H1 (cell line): Measurements from ENCODE around the gene TMEM117. TPM values are rescaled to one million over a fixed set of nuclear protein-coding genes. Genes with fewer than 3 reads are reported as not detected.

Experiments used
- CTCF ChIA-PET: fragments of 300-600 bp; sonication (Branson Sonifier 250); formaldehyde crosslinking; loops from one replicate; lab custom pipeline; 2021; ENCODE audit not compliant: partially characterized antibody; lab: Charles Lee
- POLR2A ChIA-PET: fragments of 300-600 bp; sonication (Branson Sonifier 250); formaldehyde crosslinking; loops from one replicate; lab custom pipeline; 2021; ENCODE audit warnings: inconsistent platforms; ENCODE audit not compliant: partially characterized antibody; lab: Charles Lee
- DNase-seq, 2 experiments: peaks; one replicate each; pipeline versions ENCODE4 v3.0.0 to v3.0.0-alpha.2; 2010 to 2022; ENCODE audit warnings: low spot score in 2 of 2, low read depth in 1 of 2, mixed read lengths in 1 of 2
- FAIRE-seq: peaks from 2 replicates; lab custom pipeline; 2011; peaks lifted over from hg19 to GRCh38; lab: Jason Lieb, UNC
- H2AFZ ChIP-seq: 2 replicates; pipeline ENCODE4 v1.8.1; 2012; ENCODE audit warnings: low read length, inconsistent platforms
- H2AK5ac ChIP-seq: 2 replicates; pipeline ENCODE4 v1.6.1; 2013; ENCODE audit warnings: low read depth, low read length
- H2BK120ac ChIP-seq: replicated peaks from 2 replicates; pipeline ENCODE3; 2013; ENCODE audit warnings: low read depth, low read length, inconsistent platforms
- H2BK12ac ChIP-seq: 2 replicates; pipeline ENCODE4 v1.6.1; 2013; ENCODE audit warnings: low read depth, low read length
- H2BK15ac ChIP-seq: 2 replicates; pipeline ENCODE4 v1.6.1; 2013; ENCODE audit warnings: low read length
- H2BK20ac ChIP-seq: 2 replicates; pipeline ENCODE4 v1.6.1; 2013; ENCODE audit warnings: low read length
- H2BK5ac ChIP-seq: 2 replicates; pipeline ENCODE4 v1.6.1; 2013; ENCODE audit warnings: low read depth, low read length
- H3K14ac ChIP-seq: 2 replicates; pipeline ENCODE4 v1.6.1; 2013; ENCODE audit warnings: inconsistent platforms; ENCODE audit not compliant: insufficient read length
- H3K18ac ChIP-seq: 2 replicates; pipeline ENCODE4 v1.6.1; 2013; ENCODE audit warnings: low read length; ENCODE audit errors: extremely low read depth
- H3K23ac ChIP-seq: 2 replicates; pipeline ENCODE4 v1.6.1; 2013; ENCODE audit warnings: inconsistent platforms; ENCODE audit not compliant: insufficient read length
- H3K23me2 ChIP-seq: 2 replicates; pipeline ENCODE4 v1.6.1; 2013; ENCODE audit warnings: low read depth, low read length
- H3K27ac ChIP-seq: 2 replicates; pipeline ENCODE4 v1.6.1; 2011; ENCODE audit warnings: low read depth, low read length, inconsistent platforms
- H3K27me3 ChIP-seq, 4 experiments: replicated peaks in 1 of 4; 1 replicate in 1 of 4; 2 replicates in 3 of 4; pipeline versions ENCODE4 v1.6.1 to v1.8.1; 2011 to 2013; ENCODE audit warnings: low read length in 3 of 4, mild to moderate bottlenecking in 3 of 4, inconsistent platforms in 2 of 4, mixed read lengths in 2 of 4, moderate library complexity in 1 of 4; ENCODE audit not compliant: control insufficient read depth in 3 of 4, insufficient read depth in 3 of 4; ENCODE audit errors: extremely low read depth in 1 of 4
- H3K36me3 ChIP-seq, 4 experiments: 2 replicates each; pipeline versions ENCODE4 v1.6.1 to v1.8.1; 2011 to 2013; ENCODE audit warnings: mild to moderate bottlenecking in 4 of 4, low read length in 3 of 4, moderate library complexity in 2 of 4, control low read depth in 1 of 4, inconsistent platforms in 1 of 4; ENCODE audit not compliant: insufficient read depth in 4 of 4, control insufficient read depth in 2 of 4
- H3K4ac ChIP-seq: replicated peaks from 2 replicates; pipeline ENCODE3; 2013; ENCODE audit warnings: low read length, low read depth, mixed read lengths, inconsistent platforms; ENCODE audit not compliant: insufficient read length
- H3K4me1 ChIP-seq, 4 experiments: replicated peaks in 1 of 4; 1 replicate in 1 of 4; 2 replicates in 3 of 4; pipeline versions ENCODE4 v1.6.1 to v1.8.1; 2011 to 2013; ENCODE audit warnings: low read length in 3 of 4, inconsistent platforms in 2 of 4, mixed read lengths in 1 of 4; ENCODE audit not compliant: insufficient read depth in 4 of 4, control insufficient read depth in 3 of 4
- H3K4me2 ChIP-seq, 2 experiments: 2 replicates each; pipeline versions ENCODE4 v1.6.1 to v1.8.1; 2011 to 2013; ENCODE audit warnings: low read depth in 2 of 2, low read length in 2 of 2, control low read depth in 1 of 2, inconsistent platforms in 1 of 2, mild to moderate bottlenecking in 1 of 2; ENCODE audit not compliant: insufficient read depth in 1 of 2
- H3K4me3 ChIP-seq, 4 experiments: fragments of 200-600, 300-600 bp in 1 of 4; sonication (generic), shearing (Covaris generic), sonication (Bioruptor Twin) in 1 of 4; 2 replicates each; pipeline versions ENCODE4 v1.5.1 to v1.8.1; 2011 to 2016; ENCODE audit warnings: low read length in 4 of 4, low read depth in 3 of 4, control low read depth in 2 of 4, inconsistent platforms in 2 of 4, mild to moderate bottlenecking in 2 of 4, mixed read lengths in 1 of 4, moderate library complexity in 1 of 4; ENCODE audit not compliant: insufficient read depth in 2 of 4; ENCODE audit errors: extremely low read depth in 1 of 4
- H3K56ac ChIP-seq: replicated peaks from 2 replicates; pipeline ENCODE3; 2013; ENCODE audit warnings: low read depth, mild to moderate bottlenecking, mixed read lengths, low read length, inconsistent platforms; ENCODE audit not compliant: insufficient read length
- H3K79me1 ChIP-seq: 2 replicates; pipeline ENCODE4 v1.6.1; 2013; ENCODE audit warnings: low read depth, low read length, control low read depth
- H3K79me2 ChIP-seq, 2 experiments: 2 replicates each; pipeline versions ENCODE4 v1.6.1 to v1.8.1; 2012 to 2013; ENCODE audit warnings: low read length in 2 of 2, mild to moderate bottlenecking in 2 of 2, inconsistent platforms in 1 of 2; ENCODE audit not compliant: insufficient read depth in 2 of 2, control insufficient read depth in 1 of 2
- H3K9ac ChIP-seq, 4 experiments: replicated peaks in 1 of 4; 1 replicate in 1 of 4; 2 replicates in 3 of 4; pipeline versions ENCODE4 v1.6.1 to v1.8.1; 2011 to 2013; ENCODE audit warnings: low read depth in 3 of 4, low read length in 3 of 4, control low read depth in 2 of 4, mild to moderate bottlenecking in 2 of 4, moderate library complexity in 2 of 4, inconsistent platforms in 1 of 4; ENCODE audit errors: extremely low read depth in 1 of 4
- H3K9me3 ChIP-seq, 2 experiments: 2 replicates each; pipeline versions ENCODE4 v1.6.1 to v1.8.1; 2012 to 2013; ENCODE audit warnings: mild to moderate bottlenecking in 2 of 2, moderate library complexity in 2 of 2, control low read depth in 1 of 2, inconsistent platforms in 1 of 2, low read depth in 1 of 2, low read length in 1 of 2, mixed read lengths in 1 of 2; ENCODE audit not compliant: insufficient read depth in 2 of 2
- H4K20me1 ChIP-seq, 2 experiments: replicated peaks in 1 of 2; 2 replicates each; pipeline versions ENCODE3 to v1.8.1; 2011 to 2013; ENCODE audit warnings: inconsistent platforms in 2 of 2, low read length in 2 of 2, mild to moderate bottlenecking in 1 of 2; ENCODE audit not compliant: insufficient read depth in 2 of 2, control insufficient read depth in 1 of 2
- H4K5ac ChIP-seq: 2 replicates; pipeline ENCODE4 v1.6.1; 2013; ENCODE audit warnings: low read length, low read depth, mixed read lengths, inconsistent platforms; ENCODE audit not compliant: insufficient read length
- H4K8ac ChIP-seq: 2 replicates; pipeline ENCODE4 v1.8.0; 2013; ENCODE audit warnings: mild to moderate bottlenecking, moderate library complexity, low read length, inconsistent platforms; ENCODE audit not compliant: insufficient read depth; ENCODE audit errors: extremely low read depth
- H4K91ac ChIP-seq: replicated peaks from 2 replicates; pipeline ENCODE3; 2013; ENCODE audit warnings: low read length, mixed read lengths, inconsistent platforms; ENCODE audit not compliant: insufficient read length
- ATF3 ChIP-seq: IDR thresholded peaks from 2 replicates; pipeline ENCODE4 v1.6.1; 2011; ENCODE audit warnings: low read depth, mild to moderate bottlenecking, low read length; ENCODE audit not compliant: insufficient read depth
- CHD2 ChIP-seq: IDR thresholded peaks from 2 replicates; pipeline ENCODE4 v1.6.1; 2012; ENCODE audit warnings: low read length, improper control_type of control experiment
- E2F6 ChIP-seq: IDR thresholded peaks from 2 replicates; pipeline ENCODE4 v1.6.1; 2012; ENCODE audit warnings: inconsistent platforms
- EP300 ChIP-seq, 2 experiments: IDR thresholded peaks; 1 replicate in 1 of 2; 2 replicates in 1 of 2; pipeline ENCODE4 v1.6.1; 2011 to 2012; ENCODE audit warnings: low read depth in 2 of 2, low read length in 2 of 2, mild to moderate bottlenecking in 2 of 2, borderline replicate concordance in 1 of 2, inconsistent platforms in 1 of 2, moderate library complexity in 1 of 2
- HDAC2 ChIP-seq, 2 experiments: fragments of 300-600 bp in 1 of 2; sonication (generic) in 1 of 2; IDR thresholded peaks; 2 replicates each; pipeline ENCODE4 v1.6.1; 2011 to 2012; ENCODE audit warnings: low read depth in 2 of 2, low read length in 2 of 2, mild to moderate bottlenecking in 2 of 2, moderate library complexity in 2 of 2, borderline replicate concordance in 1 of 2, inconsistent platforms in 1 of 2
- JUN ChIP-seq: IDR thresholded peaks from 2 replicates; pipeline ENCODE4 v1.6.1; 2011; ENCODE audit warnings: low read depth, mild to moderate bottlenecking, improper control_type of control experiment, low read length
- KDM5A ChIP-seq: fragments of 200-600 bp; IDR thresholded peaks from 2 replicates; pipeline ENCODE4 v1.7.1; 2012; ENCODE audit warnings: mild to moderate bottlenecking, low read length, inconsistent platforms, mixed read lengths
- MAFK ChIP-seq: IDR thresholded peaks from 2 replicates; pipeline ENCODE4 v1.6.1; 2012; ENCODE audit warnings: low read depth, mild to moderate bottlenecking, improper control_type of control experiment, low read length
- NRF1 ChIP-seq: IDR thresholded peaks from 2 replicates; pipeline ENCODE4 v1.6.1; 2011; ENCODE audit warnings: mild to moderate bottlenecking, low read depth, low read length, improper control_type of control experiment
- POLR2A ChIP-seq, 2 experiments: IDR thresholded peaks; 1 replicate in 1 of 2; 2 replicates in 1 of 2; pipeline ENCODE4 v1.6.1; 2011; ENCODE audit warnings: low read depth in 2 of 2, low read length in 2 of 2, mild to moderate bottlenecking in 2 of 2; ENCODE audit errors: control extremely low read depth in 1 of 2
- SP1 ChIP-seq: IDR thresholded peaks from 2 replicates; pipeline ENCODE4 v1.6.1; 2011; ENCODE audit warnings: low read depth, low read length
- SP2 ChIP-seq: IDR thresholded peaks from 2 replicates; pipeline ENCODE4 v1.6.1; 2012; ENCODE audit warnings: mild to moderate bottlenecking, low read length, inconsistent platforms
- TAF7 ChIP-seq: optimal IDR thresholded peaks from 2 replicates; pipeline ENCODE3; 2011; ENCODE audit warnings: low read depth, mild to moderate bottlenecking, inconsistent platforms, low read length, moderate library complexity, borderline replicate concordance
- ZNF274 ChIP-seq: IDR thresholded peaks from 2 replicates; pipeline ENCODE4 v1.7.0; 2012; ENCODE audit warnings: low read length, borderline replicate concordance; ENCODE audit errors: extremely low read depth
- WGBS, 2 experiments: shearing (Covaris generic) in 1 of 2; methylation state at CpG; one replicate each; pipeline versions ENCODE4 v1.1.6 to v1.1.7; 2013 to 2015; ENCODE audit warnings: low lambda C conversion rate in 2 of 2, mixed read lengths in 2 of 2, inconsistent platforms in 1 of 2, low coverage in 1 of 2, missing lambda C conversion rate in 1 of 2; ENCODE audit not compliant: insufficient replicate concordance in 2 of 2, insufficient coverage in 1 of 2, insufficient read length in 1 of 2; ENCODE audit errors: extremely low coverage in 1 of 2, missing lambda C conversion rate in 1 of 2; 5-methylcytosine and 5-hydroxymethylcytosine counted together
- polyA plus RNA-seq, 7 experiments: library from polyadenylated mRNA; depleted of rRNA in 3 of 7; stranded (reverse) in 5 of 7; unstranded in 2 of 7; fragments of >200 nt in 5 of 7; fragments of 200-250 nt in 2 of 7; gene quantifications; 1 replicate in 5 of 7; 2 replicates in 1 of 7; 4 replicates in 1 of 7; pipeline versions ENCODE4 v1.2.1 to v1.2.3, GENCODE V29; 2011 to 2013; ENCODE audit warnings: missing spikeins in 2 of 7, mixed read lengths in 2 of 7
- total RNA-seq: library from RNA; stranded (reverse); fragmentation: NEBNext Ultra II Directional; extraction: Animal tissue kit (Norgen Biotek cat#: 25700); gene quantifications from 2 replicates; pipeline ENCODE4 v1.2.1, GENCODE V29; 2021

Gene TMEM117
- total and polyA plus RNA-seq, 2 of the 8 experiments (the other 6 are each of a cell fraction or from before 2014, with no cell fraction given), result 0.80 to 1.4 TPM

- FAIRE-seq (no peak), DNase-seq (no peak)
- Histone ChIP-seq H4K5ac (no peak overlapping the region), H3K4me2 (no peak overlapping the region), H3K27me3 (no peaks in the 10 kb centered on the region), H3K23ac (no peak overlapping the region), H3K4me1 (no peaks in the 10 kb centered on the region), H3K9ac (no peak overlapping the region), H2BK5ac (no peak overlapping the region), H3K18ac (no peak overlapping the region), H3K79me2 (no peaks in the 10 kb centered on the region), H2AK5ac (no peak overlapping the region), H3K23me2 (no peaks in the 10 kb centered on the region), H2BK12ac (no peak overlapping the region), H2BK120ac (no peak overlapping the region), H3K4me3 (no peak overlapping the region), H2BK20ac (no peak overlapping the region), H2BK15ac (no peak overlapping the region), H3K79me1 (no peaks in the 10 kb centered on the region), H4K20me1 (no peaks in the 10 kb centered on the region), H4K8ac (no peak overlapping the region), H3K14ac (no peak overlapping the region), H3K36me3 (no peaks in the 10 kb centered on the region), H3K9me3 (no peaks in the 10 kb centered on the region), H3K27ac (no peak overlapping the region), H3K4ac (no peak overlapping the region), H2AFZ (no peak overlapping the region), H3K56ac (no peak overlapping the region), H4K91ac (no peak overlapping the region)
- CTCF ChIA-PET, result interaction anchor here (0.6 to 1.2 kb wide), 3 partner anchors 23 to 76 kb away, joined by 3 to 4 read pairs (median 3); no protein-coding TSS in a partner anchor
- WGBS, 2 experiments, result 81% methylated on average over 1 of the region's 1 CpG; no CpG with 5 or more reads in 1 of the 2 experiments
- POLR2A ChIA-PET, result no interaction called here
- TF ChIP-seq HDAC2 (IDR thresholded peaks at IDR 0.05; ENCODE audit: borderline replicate concordance in 1 of 2, low read depth in 2 of 2, low read length in 2 of 2) (no peak), ZNF274 (no peak), SP1 (no peak), ATF3 (no peak), TAF7 (no peak), NRF1 (no peak), POLR2A (IDR thresholded peaks at IDR 0.05; ENCODE audit: control extremely low read depth in 1 of 2, low read depth in 2 of 2, low read length in 2 of 2) (no peak), EP300 (IDR thresholded peaks at IDR 0.05; ENCODE audit: borderline replicate concordance in 1 of 2, low read depth in 2 of 2, low read length in 2 of 2) (no peak), E2F6 (no peak), CHD2 (no peak), JUN (no peak), SP2 (no peak), MAFK (no peak), KDM5A (no peak)
Measured at GRCh38 chr12:43852744-43853143, 16.9 kb downstream of the TMEM117 start.
